HG03064 (cell line): ENCODE measurements around the gene KCTD2.
"Not testable (repeated sequence)": the region's sequence is repeated elsewhere in the genome, so short reads cannot be mapped to it uniquely, and the experiment has no call there.

Experiments used
- ATAC-seq: cut with Tn5 transposase; IDR thresholded peaks from one replicate; pipeline ENCODE4 v1.9.1; 2021; ENCODE audit warnings: low read depth; ENCODE audit not compliant: unreplicated experiment

The KCTD2 gene

GRCh38 chr17:75019710-75020109, 27.3 kb upstream of the KCTD2 start:
- no peak for ATAC-seq

- no peak for ATAC-seq
These were observed 26.5 kb upstream of the KCTD2 start for GRCh38 chr17:75020331-75021110.

GRCh38 chr17:75024686-75025397, 22.2 kb upstream of the KCTD2 start:
- no peak for ATAC-seq

GRCh38 chr17:75025398-75025734, 21.7 kb upstream of the KCTD2 start:
- not testable (repeated sequence) for ATAC-seq

GRCh38 chr17:75026650-75027049, 20.4 kb upstream of the KCTD2 start:
- not testable (repeated sequence) for ATAC-seq

GRCh38 chr17:75030161-75030560, 16.9 kb upstream of the KCTD2 start:
- ATAC-seq: no peak

GRCh38 chr17:75031972-75032719, 14.9 kb upstream of the KCTD2 start:
- ATAC-seq: no peak

- no peak for ATAC-seq
These were observed 14.2 kb upstream of the KCTD2 start for GRCh38 chr17:75032720-75033280.

- no peak for ATAC-seq
These were observed 13.4 kb upstream of the KCTD2 start for GRCh38 chr17:75033346-75034235.

GRCh38 chr17:75034236-75034908, 12.7 kb upstream of the KCTD2 start:
- no peak for ATAC-seq

GRCh38 chr17:75036643-75037268, 10.3 kb upstream of the KCTD2 start:
- no peak for ATAC-seq

GRCh38 chr17:75039238-75039637, 7.8 kb upstream of the KCTD2 start:
- ATAC-seq: no peak

- ATAC-seq: no peak
These were observed 5.3 kb upstream of the KCTD2 start for GRCh38 chr17:75041656-75042280.

- ATAC-seq: not testable (repeated sequence)
These were observed 3.2 kb upstream of the KCTD2 start for GRCh38 chr17:75043789-75044188.

- no peak for ATAC-seq
These were observed 2.3 kb upstream of the KCTD2 start for GRCh38 chr17:75044716-75045115.

GRCh38 chr17:75045946-75046406, 1.0 kb upstream of the KCTD2 start:
- ATAC-seq: not testable (repeated sequence)

GRCh38 chr17:75047398-75048098, 523 bp downstream of the KCTD2 start:
- no peak for ATAC-seq
